GM06990 (cell line): ENCODE results near the gene RNF31.
"Not testable (repeated sequence)": the region's sequence is repeated elsewhere in the genome, so short reads cannot be mapped to it uniquely, and the experiment has no call there.

Experiments
- DNase-seq: peaks from one replicate; pipeline ENCODE4 v3.0.0-alpha.2; 2011; ENCODE audit not compliant: insufficient read length; ENCODE audit errors: extremely low read depth
- H3K27me3 ChIP-seq: replicated peaks from 2 replicates; pipeline ENCODE4 v1.6.0; 2011; ENCODE audit warnings: low read length; ENCODE audit not compliant: control insufficient read depth, insufficient read depth
- H3K36me3 ChIP-seq: 2 replicates; pipeline ENCODE4 v1.5.1; 2011; ENCODE audit warnings: low read length; ENCODE audit not compliant: control insufficient read depth, insufficient read depth
- H3K4me3 ChIP-seq: replicated peaks from 2 replicates; pipeline ENCODE4 v1.5.1; 2011; ENCODE audit warnings: low read depth, mild to moderate bottlenecking, control low read depth, low read length
- TF ChIP-seq, protein P1 (sequence below): IDR thresholded peaks from 2 replicates; pipeline ENCODE4 v1.5.1; 2011; ENCODE audit warnings: low read length, control low read depth, mild to moderate bottlenecking, inconsistent platforms; ENCODE audit not compliant: insufficient read depth, poor library complexity, severe bottlenecking

RNF31 gene

GRCh38 chr14:24102357-24103048 lies 44.8 kb upstream of the RNF31 start:
- DNase-seq, result no peak
- peaks cover 37% of the 10 kb centered on the region for H3K36me3 ChIP-seq
- TF ChIP-seq, protein P1, sequence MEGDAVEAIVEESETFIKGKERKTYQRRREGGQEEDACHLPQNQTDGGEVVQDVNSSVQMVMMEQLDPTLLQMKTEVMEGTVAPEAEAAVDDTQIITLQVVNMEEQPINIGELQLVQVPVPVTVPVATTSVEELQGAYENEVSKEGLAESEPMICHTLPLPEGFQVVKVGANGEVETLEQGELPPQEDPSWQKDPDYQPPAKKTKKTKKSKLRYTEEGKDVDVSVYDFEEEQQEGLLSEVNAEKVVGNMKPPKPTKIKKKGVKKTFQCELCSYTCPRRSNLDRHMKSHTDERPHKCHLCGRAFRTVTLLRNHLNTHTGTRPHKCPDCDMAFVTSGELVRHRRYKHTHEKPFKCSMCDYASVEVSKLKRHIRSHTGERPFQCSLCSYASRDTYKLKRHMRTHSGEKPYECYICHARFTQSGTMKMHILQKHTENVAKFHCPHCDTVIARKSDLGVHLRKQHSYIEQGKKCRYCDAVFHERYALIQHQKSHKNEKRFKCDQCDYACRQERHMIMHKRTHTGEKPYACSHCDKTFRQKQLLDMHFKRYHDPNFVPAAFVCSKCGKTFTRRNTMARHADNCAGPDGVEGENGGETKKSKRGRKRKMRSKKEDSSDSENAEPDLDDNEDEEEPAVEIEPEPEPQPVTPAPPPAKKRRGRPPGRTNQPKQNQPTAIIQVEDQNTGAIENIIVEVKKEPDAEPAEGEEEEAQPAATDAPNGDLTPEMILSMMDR, result no peak
- no peak overlapping the region for H3K4me3 ChIP-seq
- H3K27me3 ChIP-seq, result no peaks in the 10 kb centered on the region

DNA sequence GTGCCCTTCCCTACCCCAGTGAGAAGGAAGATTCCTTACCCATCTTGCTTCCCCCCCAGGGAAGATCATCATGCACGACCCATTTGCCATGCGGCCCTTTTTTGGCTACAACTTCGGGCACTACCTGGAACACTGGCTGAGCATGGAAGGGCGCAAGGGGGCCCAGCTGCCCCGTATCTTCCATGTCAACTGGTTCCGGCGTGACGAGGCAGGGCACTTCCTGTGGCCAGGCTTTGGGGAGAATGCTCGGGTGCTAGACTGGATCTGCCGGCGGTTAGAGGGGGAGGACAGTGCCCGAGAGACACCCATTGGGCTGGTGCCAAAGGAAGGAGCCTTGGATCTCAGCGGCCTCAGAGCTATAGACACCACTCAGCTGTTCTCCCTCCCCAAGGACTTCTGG lies 43.8 kb upstream of the RNF31 start:
- Histone ChIP-seq H3K36me3 (peaks cover 32% of the 10 kb centered on the region), H3K4me3 (no peak overlapping the region), H3K27me3 (no peaks in the 10 kb centered on the region)
- no peak for DNase-seq
- TF ChIP-seq, protein P1, result no peak

DNA sequence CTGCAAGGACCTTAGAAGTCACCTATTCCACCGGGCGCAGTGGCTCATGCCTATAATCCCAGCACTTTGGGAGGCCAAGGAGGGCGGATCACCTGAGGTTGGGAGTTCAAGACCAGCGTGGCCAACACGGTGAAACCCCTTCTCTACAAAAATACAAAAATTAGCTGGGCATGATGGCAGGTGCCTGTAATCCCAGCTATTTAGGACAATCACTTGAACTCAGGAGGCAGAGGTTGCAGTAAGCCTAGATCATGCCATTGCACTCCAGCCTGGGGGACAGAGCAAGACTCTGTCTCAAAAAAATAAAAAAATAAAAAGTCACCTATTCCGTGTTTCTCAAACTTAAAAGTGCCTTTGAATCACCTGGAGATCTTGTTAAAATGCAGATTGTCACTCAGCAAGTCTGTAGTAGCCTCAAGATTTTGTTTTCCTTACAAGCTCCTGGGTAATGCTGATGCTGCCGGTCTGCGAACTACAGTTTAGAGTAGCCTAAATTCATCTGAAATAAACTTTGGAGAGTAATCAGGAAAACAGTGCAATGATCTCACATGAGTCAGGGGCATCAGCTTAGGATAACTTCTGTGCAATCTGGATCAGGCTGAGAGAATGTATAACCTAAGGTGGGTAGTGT lies 41.6 kb upstream of the RNF31 start:
- H3K36me3 ChIP-seq, result peaks cover 12% of the 10 kb centered on the region
- DNase-seq, H3K27me3 ChIP-seq, H3K4me3 ChIP-seq: not testable (repeated sequence)

DNA sequence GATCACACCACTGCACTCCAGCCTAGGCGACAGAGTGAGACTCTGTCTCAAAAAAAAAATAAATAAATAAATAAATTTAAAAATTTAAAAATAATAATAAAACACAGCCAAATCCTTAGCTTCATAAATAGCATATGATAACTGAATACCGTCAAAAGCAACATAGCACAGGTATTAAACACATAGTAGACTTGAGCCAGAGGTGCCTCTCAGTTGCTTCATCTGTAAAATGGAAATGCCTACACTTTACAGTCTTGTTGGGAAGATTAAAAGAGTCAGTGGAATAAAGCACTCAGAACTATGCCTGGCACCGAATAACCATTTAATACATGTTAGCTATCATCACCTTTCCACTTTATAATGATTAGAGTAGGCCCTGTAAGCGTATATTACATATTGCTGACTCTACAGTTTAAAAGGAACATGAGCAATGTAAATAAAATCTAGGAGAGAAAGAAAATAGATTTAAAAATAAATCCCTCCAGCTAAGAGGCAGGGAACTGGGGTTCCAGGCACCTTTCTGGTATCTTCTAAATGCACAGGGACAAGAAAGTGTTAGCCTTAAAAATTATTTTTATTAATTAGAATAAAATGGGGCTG lies 40.5 kb upstream of the RNF31 start:
- no peaks in the 10 kb centered on the region for H3K27me3 ChIP-seq
- TF ChIP-seq, protein P1, result no peak
- no peak for DNase-seq
- H3K36me3 ChIP-seq, result peaks cover 12% of the 10 kb centered on the region
- no peak overlapping the region for H3K4me3 ChIP-seq

- no peak for DNase-seq
These were observed 38.9 kb upstream of the RNF31 start for GRCh38 chr14:24108336-24108874.

More at GRCh38 chr14:24108336-24108874, 38.9 kb upstream of the RNF31 start:
- H3K36me3 ChIP-seq, result peaks cover 3% of the 10 kb centered on the region
- TF ChIP-seq, protein P1, result no peak
- no peak overlapping the region for H3K4me3 ChIP-seq
- no peaks in the 10 kb centered on the region for H3K27me3 ChIP-seq
